ENCODE measurements around the gene COL15A1. TPM values are rescaled to one million over a fixed set of nuclear protein-coding genes. Genes with fewer than 3 reads are reported as not detected.

Gene COL15A1
- total and polyA plus RNA-seq, 2 of the 8 experiments (the other 6 are each of a cell fraction or from before 2014, with no cell fraction given) = 0.12 to 0.15 TPM

- Histone ChIP-seq H2AFZ (ENCODE audit: low read length) (no peak overlapping the region), H3K79me1 (ENCODE audit: low read depth, low read length) (no peaks in the 10 kb centered on the region), H2BK5ac (ENCODE audit: low read depth, low read length) (no peak overlapping the region), H3K9me3 (ENCODE audit: insufficient read depth in 2 of 2, low read depth in 1 of 2, low read length in 1 of 2) (no peaks in the 10 kb centered on the region), H2BK120ac (replicated peaks; ENCODE audit: low read depth, low read length) (no peak overlapping the region), H2BK15ac (ENCODE audit: low read length) (no peak overlapping the region), H3K23ac (ENCODE audit: insufficient read length) (no peak overlapping the region), H2BK12ac (ENCODE audit: low read depth, low read length) (no peak overlapping the region), H4K5ac (ENCODE audit: insufficient read length, low read depth, low read length) (no peak overlapping the region), H3K27ac (ENCODE audit: low read depth, low read length) (no peak overlapping the region), H3K14ac (ENCODE audit: insufficient read length) (no peak overlapping the region), H4K91ac (replicated peaks; ENCODE audit: insufficient read length, low read length) (no peak overlapping the region), H2AK5ac (ENCODE audit: low read depth, low read length) (no peak overlapping the region), H3K36me3 (ENCODE audit: control insufficient read depth in 2 of 4, insufficient read depth in 4 of 4, low read length in 3 of 4) (no peaks in the 10 kb centered on the region), H3K56ac (replicated peaks; ENCODE audit: insufficient read length, low read depth, low read length) (no peak overlapping the region), H3K18ac (ENCODE audit: extremely low read depth, low read length) (no peak overlapping the region), H3K4me1 (replicated peaks in 1 of 4; ENCODE audit: control insufficient read depth in 3 of 4, insufficient read depth in 4 of 4, low read length in 3 of 4) (peaks cover 4 to 18% (median 9%) of the 10 kb centered on the region in 4 experiments), H3K4me2 (ENCODE audit: insufficient read depth in 1 of 2, low read depth in 2 of 2, low read length in 2 of 2) (no peak overlapping the region), H3K27me3 (replicated peaks in 1 of 4; ENCODE audit: control insufficient read depth in 3 of 4, extremely low read depth in 1 of 4, insufficient read depth in 3 of 4, low read length in 3 of 4) (peaks cover 7 to 44% (median 28%) of the 10 kb centered on the region in 4 experiments), H3K4ac (replicated peaks; ENCODE audit: insufficient read length, low read depth, low read length) (no peak overlapping the region), H3K23me2 (ENCODE audit: low read depth, low read length) (peaks cover 5% of the 10 kb centered on the region; the same call in 1 of the 2 replicates), H4K20me1 (replicated peaks in 1 of 2; ENCODE audit: control insufficient read depth in 1 of 2, insufficient read depth in 2 of 2, low read length in 2 of 2) (peaks cover 0 to 1% of the 10 kb centered on the region in 2 experiments), H3K79me2 (ENCODE audit: control insufficient read depth in 1 of 2, insufficient read depth in 2 of 2, low read length in 2 of 2) (no peaks in the 10 kb centered on the region), H3K4me3 (ENCODE audit: extremely low read depth in 1 of 4, insufficient read depth in 2 of 4, low read depth in 3 of 4, low read length in 4 of 4) (no peak overlapping the region), H3K9ac (replicated peaks in 1 of 4; ENCODE audit: extremely low read depth in 1 of 4, low read depth in 3 of 4, low read length in 3 of 4) (no peak overlapping the region), H4K8ac (ENCODE audit: extremely low read depth, insufficient read depth, low read length) (no peak overlapping the region), H2BK20ac (ENCODE audit: low read length) (no peak overlapping the region)
- POLR2A ChIA-PET (ENCODE audit: partially characterized antibody) = no interaction called here
- FAIRE-seq = no peak
- no peak for DNase-seq (ENCODE audit: low read depth in 1 of 2, low spot score in 2 of 2)
- WGBS, 2 experiments (ENCODE audit: extremely low coverage in 1 of 2, insufficient coverage in 1 of 2, insufficient read length in 1 of 2, insufficient replicate concordance in 2 of 2, low coverage in 1 of 2, low lambda C conversion rate in 2 of 2, missing lambda C conversion rate in 1 of 2) = 87% methylated on average over 9 of the region's 9 CpGs; no CpG with 5 or more reads in 1 of the 2 experiments
- CTCF ChIA-PET (ENCODE audit: partially characterized antibody) = interaction anchor here (1.2 to 4.5 kb wide), 9 partner anchors 9 to 167 kb away, joined by 3 to 28 read pairs (median 13); partner anchors contain the start of gene COL15A1
- TF ChIP-seq NANOG (IDR thresholded peaks at IDR 0.05; ENCODE audit: insufficient read depth, low read depth, low read length, poor library complexity, severe bottlenecking) (no peak), JUN (IDR thresholded peaks at IDR 0.05; ENCODE audit: low read depth, low read length) (no peak), KDM4A (IDR thresholded peaks at IDR 0.05; ENCODE audit: low read depth, low read length, severe bottlenecking) (no peak), FOSL1 (IDR thresholded peaks at IDR 0.05; ENCODE audit: insufficient read depth, low read depth, low read length) (no peak), GTF2F1 (IDR thresholded peaks at IDR 0.05; ENCODE audit: borderline replicate concordance, low read depth, low read length) (no peak), HDAC6 (IDR thresholded peaks at IDR 0.05; ENCODE audit: low read depth, low read length) (no peak), MAX (IDR thresholded peaks at IDR 0.05) (no peak), EP300 (IDR thresholded peaks at IDR 0.05; ENCODE audit: borderline replicate concordance in 1 of 2, low read depth in 2 of 2, low read length in 2 of 2) (no peak)
Measured at GRCh38 chr9:98973171-98973570, 29.5 kb downstream of the COL15A1 start.

Measured in H1 (cell line).